IPS-20b (cell line): ENCODE results near the gene LSR.

Source experiments
- H3K27ac ChIP-seq: one replicate; pipeline ENCODE4 v1.5.1; 2013; ENCODE audit warnings: low read length
- H3K27me3 ChIP-seq: 2 replicates; pipeline ENCODE4 v1.6.1; 2013; ENCODE audit warnings: mild to moderate bottlenecking, low read length, inconsistent platforms; ENCODE audit not compliant: insufficient read depth
- H3K36me3 ChIP-seq: 2 replicates; pipeline ENCODE4 v1.6.1; 2013; ENCODE audit warnings: low read depth, mild to moderate bottlenecking, inconsistent platforms, low read length, moderate library complexity; ENCODE audit not compliant: insufficient read depth
- H3K4me1 ChIP-seq: 2 replicates; pipeline ENCODE4 v1.6.1; 2013; ENCODE audit warnings: mild to moderate bottlenecking, control low read depth, inconsistent platforms, low read length, moderate library complexity; ENCODE audit not compliant: insufficient read depth
- H3K4me3 ChIP-seq: 2 replicates; pipeline ENCODE4 v1.5.1; 2013; ENCODE audit warnings: mild to moderate bottlenecking, low read length, inconsistent platforms
- H3K9ac ChIP-seq: 2 replicates; pipeline ENCODE4 v1.6.1; 2013; ENCODE audit warnings: low read depth, mild to moderate bottlenecking, inconsistent platforms, low read length, moderate library complexity
- H3K9me3 ChIP-seq: 2 replicates; pipeline ENCODE4 v1.6.1; 2013; ENCODE audit warnings: mild to moderate bottlenecking, low read depth, low read length, inconsistent platforms; ENCODE audit not compliant: insufficient read depth

The LSR gene

GRCh38 chr19:35222373-35223015 is 26.3 kb upstream of the LSR start:
- no peak overlapping the region for H3K9ac ChIP-seq
- H3K27me3 ChIP-seq, result no peaks in the 10 kb centered on the region
- H3K4me1 ChIP-seq, result peaks cover 8% of the 10 kb centered on the region; the same call in 1 of the 2 replicates
- H3K27ac ChIP-seq, result no peak overlapping the region
- H3K9me3 ChIP-seq, result peaks cover 7% of the 10 kb centered on the region
- no peak overlapping the region for H3K4me3 ChIP-seq
- H3K36me3 ChIP-seq, result no peaks in the 10 kb centered on the region

GRCh38 chr19:35223084-35223790 is 25.6 kb upstream of the LSR start:
- Histone ChIP-seq H3K4me3 (no peak overlapping the region), H3K36me3 (no peaks in the 10 kb centered on the region), H3K27ac (no peak overlapping the region), H3K4me1 (peaks cover 8% of the 10 kb centered on the region; the same call in 1 of the 2 replicates), H3K9ac (no peak overlapping the region), H3K9me3 (peaks cover 7% of the 10 kb centered on the region), H3K27me3 (no peaks in the 10 kb centered on the region)

GRCh38 chr19:35223862-35224505 is 24.8 kb upstream of the LSR start:
- Histone ChIP-seq H3K27ac (no peak overlapping the region), H3K9ac (no peak overlapping the region)

GRCh38 chr19:35224681-35225571 is 23.9 kb upstream of the LSR start:
- H3K27me3 ChIP-seq, result no peaks in the 10 kb centered on the region
- peaks cover 8% of the 10 kb centered on the region; the same call in 1 of the 2 replicates for H3K4me1 ChIP-seq
- H3K27ac ChIP-seq, result no peak overlapping the region
- H3K9ac ChIP-seq, result no peak overlapping the region
- H3K9me3 ChIP-seq, result no peaks in the 10 kb centered on the region; the same call in 1 of the 2 replicates
- H3K36me3 ChIP-seq, result no peaks in the 10 kb centered on the region
- no peak overlapping the region for H3K4me3 ChIP-seq

More at GRCh38 chr19:35223862-35224505, 24.8 kb upstream of the LSR start:
- Histone ChIP-seq H3K4me3 (no peak overlapping the region), H3K9me3 (peaks cover 4% of the 10 kb centered on the region), H3K27me3 (no peaks in the 10 kb centered on the region), H3K4me1 (peaks cover 8% of the 10 kb centered on the region; the same call in 1 of the 2 replicates), H3K36me3 (no peaks in the 10 kb centered on the region)

- Histone ChIP-seq H3K9me3 (no peaks in the 10 kb centered on the region; the same call in 1 of the 2 replicates), H3K4me3 (no peak overlapping the region), H3K27me3 (no peaks in the 10 kb centered on the region), H3K27ac (no peak overlapping the region), H3K36me3 (no peaks in the 10 kb centered on the region), H3K9ac (no peak overlapping the region), H3K4me1 (peaks cover 5% of the 10 kb centered on the region; the same call in 1 of the 2 replicates)
These were observed 22.9 kb upstream of the LSR start for GRCh38 chr19:35225951-35226350.

- Histone ChIP-seq H3K36me3 (no peaks in the 10 kb centered on the region), H3K9me3 (no peaks in the 10 kb centered on the region), H3K9ac (no peak overlapping the region), H3K4me1 (peaks cover 5% of the 10 kb centered on the region; the same call in 1 of the 2 replicates), H3K27ac (no peak overlapping the region), H3K27me3 (no peaks in the 10 kb centered on the region), H3K4me3 (no peak overlapping the region)
These were observed 22.1 kb upstream of the LSR start for GRCh38 chr19:35226748-35227147.

- H3K4me3 ChIP-seq, result no peak within 1 kb of the TSS
These were observed 20.4 kb upstream of the LSR start, which contains the start of gene FAM187B for GRCh38 chr19:35228177-35228930. Gene FAM187B (minus strand): TSS chr19:35228739. CDS start chr19:35228680, 59 bp downstream.

GRCh38 chr19:35229601-35230000 is 19.2 kb upstream of the LSR start:
- Histone ChIP-seq H3K9ac (no peak overlapping the region), H3K4me1 (peaks cover 5% of the 10 kb centered on the region; the same call in 1 of the 2 replicates)

More at GRCh38 chr19:35228177-35228930, 20.4 kb upstream of the LSR start, which contains the start of gene FAM187B:
- Histone ChIP-seq H3K9me3 (no peaks in the 10 kb centered on the region), H3K27ac (no peak within 1 kb of the TSS), H3K9ac (no peak within 1 kb of the TSS), H3K4me1 (peaks cover 5% of the 10 kb centered on the region; the same call in 1 of the 2 replicates), H3K36me3 (no peaks in the 10 kb centered on the region), H3K27me3 (no peaks in the 10 kb centered on the region)

GRCh38 chr19:35231956-35232645 is 16.7 kb upstream of the LSR start:
- H3K4me3 ChIP-seq, result no peak overlapping the region
- no peaks in the 10 kb centered on the region for H3K36me3 ChIP-seq
- no peaks in the 10 kb centered on the region for H3K4me1 ChIP-seq
- no peak overlapping the region for H3K27ac ChIP-seq
- H3K9me3 ChIP-seq, result 0 out of 2 replicates have a peak, but pooled peaks cover 3% of the 10 kb centered on the region
- H3K9ac ChIP-seq, result no peak overlapping the region
- H3K27me3 ChIP-seq, result no peaks in the 10 kb centered on the region

More at GRCh38 chr19:35229601-35230000, 19.2 kb upstream of the LSR start:
- no peaks in the 10 kb centered on the region for H3K36me3 ChIP-seq
- no peak overlapping the region for H3K27ac ChIP-seq
- H3K4me3 ChIP-seq, result no peak overlapping the region
- H3K27me3 ChIP-seq, result no peaks in the 10 kb centered on the region
- 0 out of 2 replicates have a peak, but pooled peaks cover 1% of the 10 kb centered on the region for H3K9me3 ChIP-seq

GRCh38 chr19:35232912-35233311 is 15.9 kb upstream of the LSR start:
- H3K9ac ChIP-seq, result no peak overlapping the region
- no peaks in the 10 kb centered on the region for H3K36me3 ChIP-seq
- no peak overlapping the region for H3K4me3 ChIP-seq
- H3K4me1 ChIP-seq, result no peaks in the 10 kb centered on the region
- H3K27me3 ChIP-seq, result no peaks in the 10 kb centered on the region
- no peak overlapping the region for H3K27ac ChIP-seq
- 0 out of 2 replicates have a peak, but pooled peaks cover 3% of the 10 kb centered on the region for H3K9me3 ChIP-seq
